Heart right ventricle (tissue), 16 donors: ENCODE data around the gene KIF25. TPM values are rescaled to one million over a fixed set of nuclear protein-coding genes. Genes with fewer than 3 reads are reported as not detected.

ENCODE experiments used
- ATAC-seq, 8 donors: fragments of 200-7000 bp; cut with Tn5 transposase; one replicate each; pipeline ENCODE4 v1.9.1; 2020; ENCODE audit warnings: mild to moderate bottlenecking in 8 of 8, moderate library complexity in 8 of 8, moderate number of reproducible peaks in 1 of 8
- DNase-seq, 2 donors: peaks; one replicate each; pipeline ENCODE4 v3.0.0-alpha.2; 2020
- H3K27ac ChIP-seq, 10 donors: fragments of 200-600 bp; sonication (generic) in 2 of 10; one replicate each; pipeline versions ENCODE4 v1.5.0 to v1.8.0; 2020 to 2022; ENCODE audit warnings: mild to moderate bottlenecking in 3 of 10
- H3K27me3 ChIP-seq, 7 donors: fragments of 200-600 bp; one replicate each; pipeline ENCODE4 v1.8.0; 2021 to 2022; ENCODE audit warnings: mild to moderate bottlenecking in 2 of 7
- H3K36me3 ChIP-seq, 9 donors: fragments of 200-600 bp; sonication (generic) in 1 of 9; one replicate each; pipeline versions ENCODE4 v1.5.0 to v1.8.0; 2020 to 2022; ENCODE audit warnings: mild to moderate bottlenecking in 2 of 9
- H3K4me1 ChIP-seq, 9 donors: fragments of 200-600 bp; sonication (generic) in 1 of 9; one replicate each; pipeline versions ENCODE4 v1.5.0 to v1.8.0; 2020 to 2022; ENCODE audit warnings: mild to moderate bottlenecking in 4 of 9
- H3K4me3 ChIP-seq, 10 donors: fragments of 200-600 bp; sonication (generic) in 2 of 10; one replicate each; pipeline versions ENCODE4 v1.5.0 to v1.8.0; 2020 to 2022; ENCODE audit warnings: mild to moderate bottlenecking in 7 of 10, moderate library complexity in 2 of 10
- H3K9me3 ChIP-seq, 11 donors: fragments of 200-600 bp in 10 of 11; sonication (generic) in 2 of 11; one replicate each; pipeline versions ENCODE4 v1.5.0 to v1.8.0; 2013 to 2022; ENCODE audit warnings: mild to moderate bottlenecking in 2 of 11, control low read depth in 1 of 11, moderate library complexity in 1 of 11
- WGBS, 2 donors: extraction: QIAGEN DNeasy Blood & Tissue Kit; methylation state at CpG; one replicate each; pipeline ENCODE4 v1.1.7; 2013; ENCODE audit warnings: inconsistent platforms in 1 of 2; 5-methylcytosine and 5-hydroxymethylcytosine counted together
- intact Hi-C, 10 donors: fragments of 100-400 bp; cut with DNase I; formaldehyde crosslinking; loops; one replicate each; pipeline versions ENCODE4 v1.11.1 to v1.14.2; 2022
- polyA plus RNA-seq, 2 donors: library from polyadenylated mRNA; stranded (reverse); fragments of 200-250 nt; gene quantifications; one replicate each; pipeline ENCODE4 v1.2.3, GENCODE V29; 2013
- total RNA-seq, 10 donors: library from RNA; stranded (reverse); fragmentation: NEBNext Ultra II Directional in 3 of 10; extraction: Animal tissue kit (Norgen Biotek cat#: 25700) in 3 of 10; gene quantifications; one replicate each; pipeline versions ENCODE4 v1.2.1 to v1.2.4, GENCODE V29; 2021 to 2023
- TF ChIP-seq, protein P1 (sequence below), 9 donors: fragments of 200-600 bp; sonication (generic) in 2 of 9; IDR thresholded peaks; one replicate each; pipeline versions ENCODE4 v1.5.0 to v1.8.0; 2021 to 2022; ENCODE audit warnings: antibody characterized with exemption in 9 of 9, mild to moderate bottlenecking in 5 of 9, moderate library complexity in 1 of 9
- donor health status: Arrhythmogenic right ventricular cardiomyopathy.
- donor health status: ischemic (EF 13 %, LVEDD 7.1; RV severe dilation, severe dysfunction).
- donor health status: healthy with polysubstance abuse.
- donor health status: DM: no; HTN: yes; CAD: no.
- donor health status: DM: no; HTN: no; CAD: no.
- donor health status: ischemic (EF 25% LVEDD 6.9; RV normal size, moderate dysfunction).
- donor health status: ischemic (EF 25% LVEDD 5.7; RV mildly dilated, moderate dysfunction).
- donor health status: healthy.
- donor health status: DM: yes; HTN: yes; CAD: no.
- donor health status: Ischemic cardiomyopathy.
- donor health status: ischemic (EF 35%, LVEDD 5.7; RV mildly dilated, moderate dysfunction).
- donor health status: nonischemic (EF 11% LVEDD 7.7; RV severe dilation, severe dysfunction).
- donor health status: DM: yes; HTN: yes; CAD: no.
- donor health status: PGD.
- donor health status: ischemic (EF 29% LVEDD 5.4; RV normal size, mild dysfunction).
- donor health status: nonischemic (EF 23%, LVEDD 6.1; RV moderate dilation, normal function).

KIF25 gene
- total and polyA plus RNA-seq, 12 donors = 0.18 to 0.95 (median 0.39) TPM; not detected in 4

DNA sequence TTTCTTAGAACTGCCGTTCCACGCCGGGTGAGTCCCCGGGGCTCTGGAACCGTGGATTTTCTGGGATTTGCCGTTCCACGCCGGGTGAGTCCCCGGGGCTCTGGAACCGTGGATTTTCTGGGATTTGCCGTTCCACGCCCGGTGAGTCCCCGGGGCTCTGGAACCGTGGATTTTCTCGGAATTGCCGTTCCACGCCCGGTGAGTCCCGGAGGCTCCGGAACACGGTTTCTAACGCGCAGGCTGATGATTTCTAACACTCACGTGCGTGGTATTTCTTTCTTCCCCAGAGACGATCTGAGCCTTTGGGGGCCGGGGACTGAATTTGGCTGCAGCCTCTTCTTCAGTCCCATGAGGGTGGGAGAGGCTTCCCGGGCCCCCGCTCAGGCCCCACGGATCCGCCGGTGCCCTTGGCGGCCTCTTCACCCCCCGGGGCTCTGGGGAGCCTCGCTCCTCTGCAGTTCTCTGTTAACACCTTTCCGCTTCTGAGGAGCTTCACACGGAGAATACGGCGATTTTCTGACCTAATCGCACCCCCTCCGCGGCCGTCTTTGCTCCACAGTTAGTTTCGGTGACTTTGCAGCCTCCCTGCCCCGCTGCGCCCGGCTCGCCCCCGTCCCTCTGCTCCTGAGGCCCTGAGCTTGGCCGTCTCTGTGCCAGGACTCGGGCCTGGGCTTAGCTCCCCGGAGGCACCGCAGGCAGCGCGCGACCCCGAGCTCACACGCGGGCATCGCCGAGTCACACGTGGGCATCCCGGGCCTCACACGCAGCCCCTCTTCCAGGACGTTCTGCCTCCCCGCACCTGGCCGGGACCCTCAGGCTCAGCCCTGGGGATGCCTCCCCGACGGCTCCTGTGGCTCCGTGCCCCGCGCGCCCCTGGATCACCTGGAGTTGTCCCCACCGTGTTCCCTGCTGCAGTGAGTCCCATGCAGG, 7.2 kb upstream of the KIF25 start:
- DNase-seq = no peak
- TF ChIP-seq, protein P1, sequence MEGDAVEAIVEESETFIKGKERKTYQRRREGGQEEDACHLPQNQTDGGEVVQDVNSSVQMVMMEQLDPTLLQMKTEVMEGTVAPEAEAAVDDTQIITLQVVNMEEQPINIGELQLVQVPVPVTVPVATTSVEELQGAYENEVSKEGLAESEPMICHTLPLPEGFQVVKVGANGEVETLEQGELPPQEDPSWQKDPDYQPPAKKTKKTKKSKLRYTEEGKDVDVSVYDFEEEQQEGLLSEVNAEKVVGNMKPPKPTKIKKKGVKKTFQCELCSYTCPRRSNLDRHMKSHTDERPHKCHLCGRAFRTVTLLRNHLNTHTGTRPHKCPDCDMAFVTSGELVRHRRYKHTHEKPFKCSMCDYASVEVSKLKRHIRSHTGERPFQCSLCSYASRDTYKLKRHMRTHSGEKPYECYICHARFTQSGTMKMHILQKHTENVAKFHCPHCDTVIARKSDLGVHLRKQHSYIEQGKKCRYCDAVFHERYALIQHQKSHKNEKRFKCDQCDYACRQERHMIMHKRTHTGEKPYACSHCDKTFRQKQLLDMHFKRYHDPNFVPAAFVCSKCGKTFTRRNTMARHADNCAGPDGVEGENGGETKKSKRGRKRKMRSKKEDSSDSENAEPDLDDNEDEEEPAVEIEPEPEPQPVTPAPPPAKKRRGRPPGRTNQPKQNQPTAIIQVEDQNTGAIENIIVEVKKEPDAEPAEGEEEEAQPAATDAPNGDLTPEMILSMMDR (IDR thresholded peaks at IDR 0.05) = no peak
- 95% methylated on average over 70 to 75 of the region's 75 CpGs for WGBS, 2 donors
- no peaks in the 10 kb centered on the region for H3K27me3 ChIP-seq
- no peaks in the 10 kb centered on the region for H3K36me3 ChIP-seq
- H3K4me1 ChIP-seq = peaks cover 0 to 38% (median 8%) of the 10 kb centered on the region in 9 donors
- intact Hi-C loops = loop anchor here in 2 of 10 donors (5.0 kb wide), 2 partner anchors 42 to 47 kb away; no protein-coding TSS in a partner anchor
- H3K27ac ChIP-seq = no peak overlapping the region
- ATAC-seq = peak in 1 of 8 donors; percentile 15
- no peak overlapping the region for H3K4me3 ChIP-seq
- no peaks in the 10 kb centered on the region for H3K9me3 ChIP-seq

- Histone ChIP-seq H3K9me3 (no peaks in the 10 kb centered on the region), H3K27me3 (peaks cover 0 to 5% (median 0%) of the 10 kb centered on the region in 7 donors), H3K36me3 (no peaks in the 10 kb centered on the region), H3K4me3 (no peak overlapping the region), H3K4me1 (peaks cover 0 to 31% (median 8%) of the 10 kb centered on the region in 9 donors), H3K27ac (peak overlapping the region in 9 of 10 donors; percentile 35 to 86 (median 66))
- TF ChIP-seq, protein P1 (IDR thresholded peaks at IDR 0.05) = no peak
- DNase-seq (peak; percentile 69 to 79), ATAC-seq (peak; percentile 77 to 96 (median 92))
- intact Hi-C loops = loop anchor here in 3 of 10 donors (2.0 to 5.0 kb wide), 3 partner anchors 39 to 44 kb away; no protein-coding TSS in a partner anchor
- WGBS, 2 donors = 70 to 71% methylated on average over 16 of the region's 16 CpGs
Observed at GRCh38 chr6:167993169-167993568, 4.3 kb upstream of the KIF25 start.

DNA sequence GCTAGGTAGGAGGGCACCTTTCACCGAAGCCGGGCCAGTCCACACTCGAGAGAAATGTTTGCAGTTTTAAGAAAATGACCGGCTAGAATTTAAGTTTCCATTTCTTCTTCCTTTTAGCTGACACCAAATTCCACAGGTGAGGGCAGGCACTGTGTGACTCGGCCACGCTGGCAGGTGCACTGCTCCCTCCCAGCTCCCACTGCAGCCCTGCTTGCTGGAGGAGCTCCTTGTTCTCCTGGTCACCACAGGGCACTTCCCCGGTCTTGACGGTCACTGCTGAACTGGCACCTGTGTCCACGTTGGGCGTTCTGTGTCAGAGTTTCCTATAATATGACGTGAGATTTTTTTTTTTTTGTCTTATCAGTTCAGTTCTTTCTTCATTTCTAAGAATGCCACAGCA, 3.6 kb upstream of the KIF25 start:
- DNase-seq (no peak), ATAC-seq (no peak)
- Histone ChIP-seq H3K4me3 (no peak overlapping the region), H3K4me1 (peaks cover 0 to 25% (median 8%) of the 10 kb centered on the region in 9 donors), H3K9me3 (no peaks in the 10 kb centered on the region), H3K27me3 (peaks cover 0 to 11% (median 0%) of the 10 kb centered on the region in 7 donors), H3K27ac (peak overlapping the region in 9 of 10 donors; percentile 17 to 82 (median 63)), H3K36me3 (no peaks in the 10 kb centered on the region)
- intact Hi-C loops = loop anchor here in 3 of 10 donors (2.0 to 5.0 kb wide), 3 partner anchors 38 to 43 kb away; no protein-coding TSS in a partner anchor
- WGBS, 2 donors = 73 to 78% methylated on average over 11 of the region's 11 CpGs
- TF ChIP-seq, protein P1 (IDR thresholded peaks at IDR 0.05) = no peak

DNA sequence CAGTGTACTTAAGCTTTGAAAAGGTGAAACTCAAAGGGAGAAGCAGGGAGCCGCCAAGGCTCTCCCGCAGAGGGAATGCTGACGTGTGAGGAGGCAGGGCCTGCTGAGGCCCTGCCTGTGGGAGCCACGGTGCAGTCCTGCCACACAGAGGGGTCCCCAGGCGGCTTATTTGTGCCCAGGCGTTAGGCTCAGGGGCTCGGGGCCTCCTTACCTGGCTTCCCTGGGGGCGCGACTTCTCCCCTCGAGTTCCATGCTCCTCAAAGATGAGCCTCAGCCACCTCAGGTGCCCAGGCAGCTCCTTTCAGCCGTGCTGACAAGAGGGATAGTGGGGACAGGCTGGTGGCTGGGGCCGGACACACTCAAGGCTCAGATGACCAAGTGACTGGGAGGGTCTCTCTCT, 2.2 kb upstream of the KIF25 start:
- TF ChIP-seq, protein P1 (IDR thresholded peaks at IDR 0.05) = no peak
- 83 to 90% methylated on average over 12 of the region's 12 CpGs for WGBS, 2 donors
- H3K27me3 ChIP-seq = peaks cover 0 to 16% (median 0%) of the 10 kb centered on the region in 7 donors
- no peaks in the 10 kb centered on the region for H3K36me3 ChIP-seq
- no peak for DNase-seq
- intact Hi-C loops = no loop called here
- no peak for ATAC-seq
- H3K4me3 ChIP-seq = no peak overlapping the region
- H3K9me3 ChIP-seq = no peaks in the 10 kb centered on the region
- H3K27ac ChIP-seq = no peak overlapping the region
- H3K4me1 ChIP-seq = peaks cover 0 to 19% (median 8%) of the 10 kb centered on the region in 9 donors
